ENCODE data around the gene SLC4A1.

SLC4A1 gene

GRCh38 chr17:44202756-44203155 lies 65.2 kb downstream of the SLC4A1 start:
- no peak for DNase-seq (ENCODE audit: low read depth)
- no peak overlapping the region for H3K4me3 ChIP-seq (ENCODE audit: control insufficient read depth, low read depth, low read length)
- TF ChIP-seq CTCF (conservative IDR thresholded peaks at IDR 0.05; ENCODE audit: control insufficient read depth, insufficient read depth, low read depth, low read length), result no peak

GRCh38 chr17:44200478-44201155 lies 67.3 kb downstream of the SLC4A1 start:
- no peak for DNase-seq (ENCODE audit: low read depth)
- H3K4me3 ChIP-seq (ENCODE audit: control insufficient read depth, low read depth, low read length), result peak overlapping the region; percentile 66
- no peak for TF ChIP-seq CTCF (conservative IDR thresholded peaks at IDR 0.05; ENCODE audit: control insufficient read depth, insufficient read depth, low read depth, low read length)

GRCh38 chr17:44199553-44200477 lies 68.1 kb downstream of the SLC4A1 start, which contains the start of gene ATXN7L3:
Gene ATXN7L3 (minus strand): TSS chr17:44199884. CDS start chr17:44198070, 1,814 bp downstream.
- TF ChIP-seq CTCF (conservative IDR thresholded peaks at IDR 0.05; ENCODE audit: control insufficient read depth, insufficient read depth, low read depth, low read length), result no peak
- H3K4me3 ChIP-seq (ENCODE audit: control insufficient read depth, low read depth, low read length), result peak within 1 kb of the TSS; percentile 76
- DNase-seq (ENCODE audit: low read depth), result peak; percentile 96

- no peak for TF ChIP-seq CTCF (conservative IDR thresholded peaks at IDR 0.05; ENCODE audit: control insufficient read depth, insufficient read depth, low read depth, low read length)
- no peak for DNase-seq (ENCODE audit: low read depth)
- peak overlapping the region; percentile 76 for H3K4me3 ChIP-seq (ENCODE audit: control insufficient read depth, low read depth, low read length)
Observed at GRCh38 chr17:44198721-44199552, 69.0 kb downstream of the SLC4A1 start.

Measured in fibroblast of mammary gland (primary cell).